ENCODE data around the gene MAF.

The MAF gene

DNA sequence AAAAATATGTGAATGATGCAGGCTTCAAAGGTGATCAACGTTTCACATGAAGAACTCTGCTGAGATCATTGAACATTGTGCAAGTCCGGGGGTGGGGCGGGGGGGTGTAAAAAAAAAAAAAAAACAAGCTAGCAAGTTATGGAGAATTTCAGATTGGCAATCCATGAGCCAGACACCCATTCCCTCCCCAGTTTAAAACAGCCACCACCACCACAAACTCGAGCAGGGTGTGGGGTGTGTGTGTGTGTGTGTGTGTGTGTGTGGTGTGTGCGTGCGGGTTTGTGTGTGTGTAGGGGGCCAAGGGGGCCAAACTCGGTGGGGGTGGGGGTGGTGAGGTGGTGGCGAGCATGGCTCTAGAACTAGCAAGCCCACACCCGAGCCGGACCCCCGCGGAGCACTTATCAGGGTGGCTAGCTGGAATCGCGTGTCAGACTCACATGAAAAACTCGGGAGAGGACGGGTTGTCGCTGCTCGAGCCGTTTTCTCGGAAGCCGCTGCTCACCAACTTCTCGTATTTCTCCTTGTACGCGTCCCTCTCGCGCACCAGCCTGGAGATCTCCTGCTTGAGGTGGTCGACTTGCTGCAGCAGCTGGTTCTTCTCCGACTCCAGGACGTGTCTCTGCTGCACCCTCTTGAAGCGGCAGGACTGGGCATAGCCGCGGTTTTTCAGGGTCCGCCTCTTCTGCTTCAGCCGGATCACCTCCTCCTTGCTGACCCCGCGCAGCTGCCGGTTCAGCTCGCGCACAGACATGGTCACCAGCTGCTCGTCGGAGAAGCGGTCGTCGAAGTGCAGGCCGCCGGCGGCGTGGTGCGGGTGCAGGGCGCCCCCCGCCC is 2.0 kb downstream of the MAF start:
- DNase-seq (ENCODE audit: insufficient read length) = no peak
- FAIRE-seq = no peak
- no peak for TF ChIP-seq POLR2AphosphoS5 (IDR thresholded peaks at IDR 0.05; ENCODE audit: low read depth, low read length)
- TF ChIP-seq TAF1 (IDR thresholded peaks at IDR 0.05; ENCODE audit: borderline replicate concordance, low read depth, low read length) = no peak
- no peak for TF ChIP-seq POLR2A (IDR thresholded peaks at IDR 0.05; ENCODE audit: low read depth, low read length)

DNA sequence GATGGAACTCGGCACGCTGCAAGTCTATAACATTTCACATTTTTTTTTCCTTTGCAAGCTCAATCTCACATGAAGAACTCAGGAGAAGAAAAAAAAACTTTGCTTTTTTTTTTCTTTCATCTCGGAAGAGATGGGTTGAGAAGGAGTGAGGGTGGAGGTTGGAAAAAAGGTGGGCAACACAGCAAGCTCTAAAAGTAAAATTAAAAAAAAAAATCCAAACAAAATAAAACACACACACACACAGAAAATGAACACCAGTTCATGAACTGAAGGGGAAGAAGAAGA is 2.5 kb downstream of the MAF start:
- no peak for DNase-seq (ENCODE audit: insufficient read length)
- FAIRE-seq = no peak
- TF ChIP-seq TAF1 (IDR thresholded peaks at IDR 0.05; ENCODE audit: borderline replicate concordance, low read depth, low read length) (no peak), POLR2AphosphoS5 (IDR thresholded peaks at IDR 0.05; ENCODE audit: low read depth, low read length) (no peak), POLR2A (IDR thresholded peaks at IDR 0.05; ENCODE audit: low read depth, low read length) (no peak)

DNA sequence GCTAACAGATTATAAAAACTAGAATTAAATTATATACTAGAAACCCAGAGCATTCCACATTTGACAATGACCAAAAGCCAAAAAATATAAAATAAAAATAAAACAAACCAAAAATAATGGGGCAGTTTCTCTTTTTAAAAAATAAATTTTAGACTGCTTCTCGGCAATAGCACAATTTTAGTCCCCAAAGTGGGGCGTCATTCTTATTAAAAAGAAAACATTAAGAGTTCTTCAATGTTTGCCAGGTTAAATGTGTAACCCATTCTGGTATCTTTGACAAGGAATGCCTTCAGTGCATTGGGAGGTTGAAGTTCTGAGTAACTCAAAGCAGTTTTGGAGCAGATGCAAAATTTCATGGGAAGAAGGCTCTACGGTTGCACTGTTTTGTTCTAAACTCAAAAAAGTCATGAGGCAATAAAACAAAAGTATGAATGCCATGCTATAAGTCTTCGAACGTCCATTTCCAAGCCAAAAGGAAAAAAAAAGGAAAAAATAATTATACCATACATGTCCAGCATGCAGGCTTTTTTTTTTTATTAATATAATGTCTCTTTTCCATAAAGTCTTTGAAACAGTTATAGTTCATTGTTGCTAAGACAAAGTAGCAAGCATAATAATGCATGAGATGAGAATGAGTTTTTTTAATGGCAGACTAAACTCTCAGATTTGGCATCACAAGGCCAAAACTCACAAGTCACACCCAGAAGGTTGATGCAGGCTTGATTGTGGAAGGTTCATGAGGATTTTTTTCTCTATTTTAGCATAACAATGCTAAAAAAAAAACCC is 3.1 kb downstream of the MAF start:
- FAIRE-seq (no peak), DNase-seq (ENCODE audit: insufficient read length) (no peak)
- TF ChIP-seq POLR2AphosphoS5 (IDR thresholded peaks at IDR 0.05; ENCODE audit: low read depth, low read length) = no peak
- no peak for TF ChIP-seq TAF1 (IDR thresholded peaks at IDR 0.05; ENCODE audit: borderline replicate concordance, low read depth, low read length)
- no peak for TF ChIP-seq POLR2A (IDR thresholded peaks at IDR 0.05; ENCODE audit: low read depth, low read length)

DNA sequence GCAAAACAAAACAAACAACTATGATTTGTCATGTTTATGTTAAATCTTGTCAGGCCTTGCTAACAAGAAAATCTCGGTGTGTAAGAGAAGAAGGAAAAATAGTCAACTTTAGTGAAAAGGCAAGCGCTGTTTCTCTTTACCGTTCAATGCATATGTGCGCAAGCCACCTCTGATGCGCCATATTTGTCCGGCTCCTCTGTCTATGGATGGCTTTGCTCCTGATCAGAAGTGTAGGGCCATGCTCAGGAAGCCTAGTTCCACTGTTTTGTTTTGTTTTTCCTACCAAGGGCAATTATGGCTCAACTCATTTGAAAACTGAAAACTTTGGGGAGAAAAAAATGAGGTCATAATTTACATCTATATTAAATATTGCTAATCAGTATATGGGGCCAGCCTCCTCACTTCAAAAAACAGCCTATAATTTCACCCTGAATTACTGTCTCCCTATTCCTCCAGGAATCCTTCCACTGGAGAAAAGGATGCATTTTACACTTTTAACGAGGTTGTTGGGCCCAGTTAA is 4.5 kb downstream of the MAF start:
- FAIRE-seq = no peak
- TF ChIP-seq TAF1 (IDR thresholded peaks at IDR 0.05; ENCODE audit: borderline replicate concordance, low read depth, low read length) = no peak
- no peak for TF ChIP-seq POLR2AphosphoS5 (IDR thresholded peaks at IDR 0.05; ENCODE audit: low read depth, low read length)
- TF ChIP-seq POLR2A (IDR thresholded peaks at IDR 0.05; ENCODE audit: low read depth, low read length) = no peak
- no peak for DNase-seq (ENCODE audit: insufficient read length)

DNA sequence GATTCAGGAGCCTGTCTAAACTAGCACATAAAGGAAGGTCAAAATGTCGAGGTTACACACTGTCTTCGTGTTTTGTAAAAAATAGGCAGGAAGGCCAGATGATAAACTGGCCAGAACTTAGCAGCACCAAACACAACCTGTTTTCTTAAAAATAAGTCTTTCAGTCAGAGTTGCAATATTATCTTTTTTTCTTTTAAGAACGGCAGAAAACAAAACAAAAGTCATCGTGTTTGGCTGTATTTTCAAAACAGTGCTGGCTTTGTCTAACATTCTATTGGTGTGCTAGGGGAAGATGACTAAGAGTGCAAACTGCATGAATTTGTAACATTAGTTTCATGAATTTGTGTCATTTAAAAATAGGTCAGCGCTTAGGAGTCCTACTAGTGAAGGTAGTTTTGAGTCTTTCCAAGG is 5.3 kb downstream of the MAF start:
- no peak for DNase-seq (ENCODE audit: insufficient read length)
- no peak for FAIRE-seq
- TF ChIP-seq POLR2AphosphoS5 (IDR thresholded peaks at IDR 0.05; ENCODE audit: low read depth, low read length) (no peak), TAF1 (IDR thresholded peaks at IDR 0.05; ENCODE audit: borderline replicate concordance, low read depth, low read length) (no peak), POLR2A (IDR thresholded peaks at IDR 0.05; ENCODE audit: low read depth, low read length) (no peak)

DNA sequence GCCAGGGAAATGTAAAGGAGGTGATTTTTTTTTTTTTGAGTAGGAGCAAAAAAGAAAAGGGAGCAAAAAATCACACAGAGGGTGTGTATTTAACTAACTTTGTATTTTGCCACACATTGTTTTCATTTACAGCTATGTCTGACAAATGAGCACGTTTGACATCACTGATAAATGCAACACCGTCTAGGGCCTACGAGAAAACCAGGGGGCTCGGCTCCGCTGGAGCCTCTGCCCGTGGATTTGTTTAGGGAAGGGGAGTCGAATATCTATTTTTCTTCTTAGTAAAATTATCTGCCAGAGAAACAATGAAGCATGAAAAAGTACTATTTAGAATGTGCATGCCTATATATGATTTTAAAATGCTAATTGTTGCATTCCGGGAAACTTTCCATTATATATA is 6.8 kb downstream of the MAF start:
- TF ChIP-seq TAF1 (IDR thresholded peaks at IDR 0.05; ENCODE audit: borderline replicate concordance, low read depth, low read length) = no peak
- TF ChIP-seq POLR2A (IDR thresholded peaks at IDR 0.05; ENCODE audit: low read depth, low read length) = no peak
- no peak for TF ChIP-seq POLR2AphosphoS5 (IDR thresholded peaks at IDR 0.05; ENCODE audit: low read depth, low read length)
- DNase-seq (ENCODE audit: insufficient read length) = no peak

GRCh38 chr16:79593074-79593531 is 7.4 kb downstream of the MAF start:
- DNase-seq (ENCODE audit: insufficient read length) (no peak), FAIRE-seq (no peak)
- TF ChIP-seq POLR2A (IDR thresholded peaks at IDR 0.05; ENCODE audit: low read depth, low read length) = no peak
- TF ChIP-seq TAF1 (IDR thresholded peaks at IDR 0.05; ENCODE audit: borderline replicate concordance, low read depth, low read length) = no peak
- TF ChIP-seq POLR2AphosphoS5 (IDR thresholded peaks at IDR 0.05; ENCODE audit: low read depth, low read length) = no peak

More for the DNA sequence above, 6.8 kb downstream of the MAF start:
- FAIRE-seq = no peak

- no peak for TF ChIP-seq TAF1 (IDR thresholded peaks at IDR 0.05; ENCODE audit: borderline replicate concordance, low read depth, low read length)
- DNase-seq (ENCODE audit: insufficient read length) (no peak), FAIRE-seq (no peak)
These were observed 8.4 kb downstream of the MAF start for GRCh38 chr16:79592186-79592585.

DNA sequence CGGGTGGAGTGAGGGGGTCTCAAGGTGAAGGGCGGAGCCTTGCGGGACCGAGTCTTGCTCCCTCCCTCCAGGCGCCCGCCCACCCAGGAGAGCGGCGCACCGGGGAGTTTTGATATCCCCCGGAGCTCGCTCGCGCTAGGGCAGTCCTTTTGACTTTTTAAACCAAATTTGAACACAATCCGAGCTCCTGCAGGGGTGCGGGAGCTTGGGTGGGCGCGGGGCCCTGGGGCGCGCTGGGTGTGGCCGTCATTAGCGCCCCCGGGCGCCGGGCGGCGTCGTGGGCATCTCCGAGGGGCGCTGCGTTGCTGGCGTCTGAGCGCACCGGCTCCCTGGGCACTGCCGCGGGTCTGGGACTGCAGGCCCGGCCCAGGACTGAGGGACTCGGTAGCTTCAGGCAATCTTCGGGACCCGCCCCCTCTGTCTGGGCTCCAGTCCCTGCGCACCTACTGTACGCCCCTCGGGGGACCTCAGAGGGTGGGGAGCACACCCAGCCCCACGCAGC is 10.9 kb downstream of the MAF start:
- FAIRE-seq (no peak), DNase-seq (ENCODE audit: insufficient read length) (no peak)
- TF ChIP-seq POLR2AphosphoS5 (IDR thresholded peaks at IDR 0.05; ENCODE audit: low read depth, low read length) (no peak), TAF1 (IDR thresholded peaks at IDR 0.05; ENCODE audit: borderline replicate concordance, low read depth, low read length) (no peak), POLR2A (IDR thresholded peaks at IDR 0.05; ENCODE audit: low read depth, low read length) (no peak)

GRCh38 chr16:79587897-79588296 is 12.6 kb downstream of the MAF start:
- TF ChIP-seq POLR2A (IDR thresholded peaks at IDR 0.05; ENCODE audit: low read depth, low read length) (no peak), TAF1 (IDR thresholded peaks at IDR 0.05; ENCODE audit: borderline replicate concordance, low read depth, low read length) (no peak), POLR2AphosphoS5 (IDR thresholded peaks at IDR 0.05; ENCODE audit: low read depth, low read length) (no peak)
- FAIRE-seq = no peak

GRCh38 chr16:79587296-79587695 is 13.2 kb downstream of the MAF start:
- no peak for FAIRE-seq
- TF ChIP-seq POLR2A (IDR thresholded peaks at IDR 0.05; ENCODE audit: low read depth, low read length) (no peak), POLR2AphosphoS5 (IDR thresholded peaks at IDR 0.05; ENCODE audit: low read depth, low read length) (no peak), TAF1 (IDR thresholded peaks at IDR 0.05; ENCODE audit: borderline replicate concordance, low read depth, low read length) (no peak)
- no peak for DNase-seq (ENCODE audit: insufficient read length)

More at GRCh38 chr16:79587897-79588296, 12.6 kb downstream of the MAF start:
- no peak for DNase-seq (ENCODE audit: insufficient read length)

Data from GM12892 (cell line).